PC-9 (cell line): Measurements from ENCODE around the gene NDST3.

Experiments
- CTCF ChIP-seq: fragments of 200-600 bp; sonication (generic); conservative IDR thresholded peaks from 2 replicates; pipeline ENCODE4 v1.6.1; 2017; ENCODE audit warnings: mixed run types, antibody characterized with exemption, mild to moderate bottlenecking, moderate library complexity
- EZH2 ChIP-seq: fragments of 200-600 bp; sonication (generic); IDR thresholded peaks from 2 replicates; pipeline ENCODE4 v1.8.0; 2017; ENCODE audit warnings: antibody characterized with exemption, low read depth

GRCh38 chr4:118265312-118266144 is 231.2 kb downstream of the NDST3 start:
- no peak for TF ChIP-seq CTCF
- TF ChIP-seq EZH2: no peak
